DND-41 (cell line): Measurements from ENCODE around the gene MAP3K2.

ENCODE experiments used
- ATAC-seq: fragments of 200-7000 bp; cut with Tn5 transposase; 3 replicates; pipeline ENCODE4 v1.9.1; 2021; ENCODE audit warnings: low read depth; ENCODE audit not compliant: insufficient read depth
- DNase-seq: peaks from one replicate; pipeline ENCODE4 v3.0.0-alpha.2; 2020
- H2AFZ ChIP-seq: 2 replicates; pipeline ENCODE4 v1.6.0; 2012; ENCODE audit warnings: low read depth, low read length
- H3K27ac ChIP-seq: 2 replicates; pipeline ENCODE4 v1.5.1; 2012; ENCODE audit warnings: low read length, inconsistent platforms
- H3K27me3 ChIP-seq: fragments of 200-600 bp; sonication (generic); 2 replicates; pipeline ENCODE4 v1.6.0; 2012; ENCODE audit warnings: low read length, mild to moderate bottlenecking, inconsistent platforms; ENCODE audit not compliant: insufficient read depth, poor library complexity
- H3K36me3 ChIP-seq: 2 replicates; pipeline ENCODE4 v1.5.1; 2012; ENCODE audit warnings: low read length, inconsistent platforms; ENCODE audit not compliant: insufficient read depth
- H3K4me1 ChIP-seq: 2 replicates; pipeline ENCODE4 v1.5.1; 2012; ENCODE audit warnings: mild to moderate bottlenecking, low read length; ENCODE audit not compliant: insufficient read depth
- H3K4me2 ChIP-seq: 2 replicates; pipeline ENCODE4 v1.6.0; 2012; ENCODE audit warnings: mild to moderate bottlenecking, moderate library complexity, low read length, inconsistent platforms; ENCODE audit not compliant: insufficient read depth
- H3K4me3 ChIP-seq, 2 experiments: fragments of 200-600 bp in 1 of 2; shearing (Covaris generic) in 1 of 2; 2 replicates each; pipeline ENCODE4 v1.5.1; 2012 to 2016; ENCODE audit warnings: inconsistent platforms in 2 of 2, low read length in 2 of 2, mild to moderate bottlenecking in 2 of 2, low read depth in 1 of 2, moderate library complexity in 1 of 2
- H3K79me2 ChIP-seq: 2 replicates; pipeline ENCODE4 v1.6.0; 2012; ENCODE audit warnings: low read length, inconsistent platforms; ENCODE audit not compliant: insufficient read depth
- H3K9ac ChIP-seq: 2 replicates; pipeline ENCODE4 v1.6.0; 2012; ENCODE audit warnings: low read depth, mild to moderate bottlenecking, inconsistent platforms, low read length, moderate library complexity
- H3K9me3 ChIP-seq: 2 replicates; pipeline ENCODE4 v1.5.1; 2012; ENCODE audit warnings: low read length, moderate library complexity, mild to moderate bottlenecking, inconsistent platforms; ENCODE audit not compliant: insufficient read depth, severe bottlenecking
- H4K20me1 ChIP-seq: 2 replicates; pipeline ENCODE4 v1.6.0; 2012; ENCODE audit warnings: low read length; ENCODE audit not compliant: insufficient read depth
- CTCF ChIP-seq: IDR thresholded peaks from 2 replicates; pipeline ENCODE4 v1.5.1; 2012; ENCODE audit warnings: borderline replicate concordance, low read length, moderate library complexity, mild to moderate bottlenecking; ENCODE audit not compliant: poor library complexity, severe bottlenecking; ENCODE audit errors: extremely low read depth
- EZH2 ChIP-seq: IDR thresholded peaks from 3 replicates; pipeline ENCODE4 v1.6.1; 2012; ENCODE audit warnings: borderline replicate concordance, low read depth, mild to moderate bottlenecking, moderate library complexity, low read length, inconsistent platforms; ENCODE audit not compliant: severe bottlenecking

MAP3K2 gene

GRCh38 chr2:127421116-127421800, 33.5 kb upstream of the MAP3K2 start:
- Histone ChIP-seq H3K27me3 (peaks cover 15% of the 10 kb centered on the region), H3K27ac (no peak overlapping the region), H3K9ac (no peak overlapping the region), H4K20me1 (no peaks in the 10 kb centered on the region), H3K79me2 (no peaks in the 10 kb centered on the region), H3K9me3 (no peaks in the 10 kb centered on the region), H2AFZ (no peak overlapping the region), H3K4me3 (no peak overlapping the region), H3K36me3 (no peaks in the 10 kb centered on the region), H3K4me2 (no peak overlapping the region), H3K4me1 (peaks cover 38% of the 10 kb centered on the region)
- DNase-seq: no peak
- no peak for TF ChIP-seq CTCF
- no peak for TF ChIP-seq EZH2
- no peak for ATAC-seq

- DNase-seq (no peak), ATAC-seq (no peak)
- H3K4me2 ChIP-seq: no peak overlapping the region
- H3K27ac ChIP-seq: no peak overlapping the region
- no peaks in the 10 kb centered on the region for H3K36me3 ChIP-seq
- no peak overlapping the region for H2AFZ ChIP-seq
- no peaks in the 10 kb centered on the region for H3K79me2 ChIP-seq
- no peaks in the 10 kb centered on the region for H3K9me3 ChIP-seq
- H3K4me1 ChIP-seq: peaks cover 49% of the 10 kb centered on the region
- H3K27me3 ChIP-seq: peaks cover 15% of the 10 kb centered on the region
- no peak overlapping the region for H3K9ac ChIP-seq
- no peak overlapping the region for H3K4me3 ChIP-seq
- no peaks in the 10 kb centered on the region for H4K20me1 ChIP-seq
- TF ChIP-seq EZH2 (no peak), CTCF (no peak)
Measured at GRCh38 chr2:127420039-127420864, 32.5 kb upstream of the MAP3K2 start.

- ATAC-seq (no peak), DNase-seq (no peak)
- no peak overlapping the region for H2AFZ ChIP-seq
- no peaks in the 10 kb centered on the region for H3K79me2 ChIP-seq
- H4K20me1 ChIP-seq: no peaks in the 10 kb centered on the region
- no peaks in the 10 kb centered on the region for H3K36me3 ChIP-seq
- H3K4me3 ChIP-seq: no peak overlapping the region
- TF ChIP-seq CTCF (no peak), EZH2 (no peak)
- peaks cover 56% of the 10 kb centered on the region for H3K4me1 ChIP-seq
- H3K4me2 ChIP-seq: no peak overlapping the region
- H3K9ac ChIP-seq: no peak overlapping the region
- no peaks in the 10 kb centered on the region for H3K9me3 ChIP-seq
- no peak overlapping the region for H3K27ac ChIP-seq
- peaks cover 15% of the 10 kb centered on the region for H3K27me3 ChIP-seq
Measured at GRCh38 chr2:127419448-127420038, 31.8 kb upstream of the MAP3K2 start.
